BJ (cell line): ENCODE measurements around the gene PKMYT1. TPM values are rescaled to one million over a fixed set of nuclear protein-coding genes. Genes with fewer than 3 reads are reported as not detected.

Experiments used
- CTCF ChIA-PET: fragments of 350-600 bp; formaldehyde crosslinking; extraction: SDS; loops from one replicate; lab custom pipeline; 2021; ENCODE audit warnings: antibody characterized with exemption, inconsistent platforms; lab: Yijun Ruan, JAX
- POLR2A ChIA-PET: fragments of 300-600 bp; sonication (Branson Sonifier 250); formaldehyde crosslinking; extraction: SDS; loops from one replicate; lab custom pipeline; 2021; ENCODE audit warnings: antibody characterized with exemption; lab: Charles Lee
- DNase-seq: peaks from one replicate; pipeline ENCODE4 v3.0.0-alpha.2; 2011; ENCODE audit warnings: low read depth
- H3K27me3 ChIP-seq: 2 replicates; pipeline ENCODE4 v1.6.0; 2011; ENCODE audit warnings: low read length; ENCODE audit not compliant: control insufficient read depth, insufficient read depth
- H3K36me3 ChIP-seq: 2 replicates; pipeline ENCODE4 v1.5.1; 2011; ENCODE audit warnings: low read length; ENCODE audit not compliant: control insufficient read depth, insufficient read depth
- H3K4me3 ChIP-seq: 2 replicates; pipeline ENCODE4 v1.5.1; 2011; ENCODE audit warnings: low read depth, mild to moderate bottlenecking, control low read depth, low read length
- polyA plus RNA-seq: library from polyadenylated mRNA; depleted of rRNA; stranded (reverse); fragments of >200 nt; gene quantifications from 2 replicates; pipeline ENCODE4 v1.2.3, GENCODE V29; 2011
- TF ChIP-seq, protein P1 (sequence below): IDR thresholded peaks from 2 replicates; pipeline ENCODE4 v1.5.1; 2011; ENCODE audit warnings: low read depth, mild to moderate bottlenecking, control low read depth, inconsistent platforms, low read length, moderate library complexity; ENCODE audit not compliant: insufficient read depth

PKMYT1 gene
- polyA plus RNA-seq, 1 experiment = 6.9 TPM

DNA sequence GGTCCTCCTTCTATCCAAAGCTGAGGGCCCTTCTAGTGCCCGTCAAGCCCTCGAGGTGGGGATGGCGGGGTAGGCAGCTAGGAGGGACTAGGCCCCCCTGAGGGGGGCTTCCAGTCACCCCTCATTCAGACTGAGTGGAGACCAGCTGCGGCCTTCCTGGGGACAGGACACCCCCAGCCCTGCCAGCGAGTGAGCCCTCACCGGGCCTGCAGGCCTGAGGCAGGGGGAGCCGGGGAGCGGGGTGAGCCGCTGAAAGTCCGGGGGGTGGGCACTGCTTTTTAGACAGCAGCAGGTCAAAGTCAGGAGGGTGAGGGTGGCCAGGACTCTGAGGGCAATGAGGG is 24.8 kb downstream of the PKMYT1 start:
- peaks cover 8% of the 10 kb centered on the region; the same call in 1 of the 2 replicates for H3K27me3 ChIP-seq
- CTCF ChIA-PET = interaction anchor here (1.0 kb wide), 1 partner anchor 8 kb away, joined by 3 read pairs; the partner anchor contains the start of gene KREMEN2

DNA sequence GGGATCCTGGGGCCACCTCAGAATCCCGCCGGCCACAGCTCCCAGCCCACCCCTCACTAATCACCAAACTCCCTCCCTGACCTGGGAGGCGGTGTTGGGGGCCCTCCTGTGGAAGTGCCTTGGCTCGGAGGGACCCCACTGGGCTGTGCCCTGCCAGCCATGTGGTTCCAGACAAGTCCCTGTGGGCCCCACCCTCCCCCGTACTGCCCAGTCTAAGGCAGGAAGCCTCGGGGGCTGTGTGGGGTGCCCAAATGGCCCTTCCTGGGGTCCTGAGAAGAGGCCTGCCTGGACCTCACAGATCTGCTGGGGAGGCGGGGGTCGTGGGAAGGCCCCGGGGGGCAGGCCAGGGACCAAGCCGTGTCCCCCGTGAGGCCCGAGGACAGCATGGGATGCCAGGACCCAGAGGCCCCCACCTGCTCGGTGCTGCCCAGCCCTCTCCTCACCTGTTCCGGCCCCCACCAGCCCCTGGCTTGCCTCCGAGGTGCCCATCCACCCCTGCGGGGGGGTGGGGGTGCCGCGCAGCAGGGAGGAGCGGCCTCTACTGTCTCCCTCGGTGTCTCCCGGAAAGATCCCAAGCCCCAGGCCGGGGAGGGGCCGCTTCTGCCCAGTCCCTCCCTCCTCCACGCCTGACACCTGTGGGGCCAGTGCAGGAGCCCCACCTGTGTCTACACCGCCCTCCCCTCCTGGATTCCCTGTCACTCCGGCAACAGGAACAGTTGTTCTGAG is 25.4 kb downstream of the PKMYT1 start:
- TF ChIP-seq, protein P1, sequence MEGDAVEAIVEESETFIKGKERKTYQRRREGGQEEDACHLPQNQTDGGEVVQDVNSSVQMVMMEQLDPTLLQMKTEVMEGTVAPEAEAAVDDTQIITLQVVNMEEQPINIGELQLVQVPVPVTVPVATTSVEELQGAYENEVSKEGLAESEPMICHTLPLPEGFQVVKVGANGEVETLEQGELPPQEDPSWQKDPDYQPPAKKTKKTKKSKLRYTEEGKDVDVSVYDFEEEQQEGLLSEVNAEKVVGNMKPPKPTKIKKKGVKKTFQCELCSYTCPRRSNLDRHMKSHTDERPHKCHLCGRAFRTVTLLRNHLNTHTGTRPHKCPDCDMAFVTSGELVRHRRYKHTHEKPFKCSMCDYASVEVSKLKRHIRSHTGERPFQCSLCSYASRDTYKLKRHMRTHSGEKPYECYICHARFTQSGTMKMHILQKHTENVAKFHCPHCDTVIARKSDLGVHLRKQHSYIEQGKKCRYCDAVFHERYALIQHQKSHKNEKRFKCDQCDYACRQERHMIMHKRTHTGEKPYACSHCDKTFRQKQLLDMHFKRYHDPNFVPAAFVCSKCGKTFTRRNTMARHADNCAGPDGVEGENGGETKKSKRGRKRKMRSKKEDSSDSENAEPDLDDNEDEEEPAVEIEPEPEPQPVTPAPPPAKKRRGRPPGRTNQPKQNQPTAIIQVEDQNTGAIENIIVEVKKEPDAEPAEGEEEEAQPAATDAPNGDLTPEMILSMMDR = no peak
- DNase-seq = no peak

More for the DNA sequence above, 24.8 kb downstream of the PKMYT1 start:
- Histone ChIP-seq H3K4me3 (no peak overlapping the region), H3K36me3 (no peaks in the 10 kb centered on the region)
- POLR2A ChIA-PET = no interaction called here
- TF ChIP-seq, protein P1 = no peak
- DNase-seq = no peak

DNA sequence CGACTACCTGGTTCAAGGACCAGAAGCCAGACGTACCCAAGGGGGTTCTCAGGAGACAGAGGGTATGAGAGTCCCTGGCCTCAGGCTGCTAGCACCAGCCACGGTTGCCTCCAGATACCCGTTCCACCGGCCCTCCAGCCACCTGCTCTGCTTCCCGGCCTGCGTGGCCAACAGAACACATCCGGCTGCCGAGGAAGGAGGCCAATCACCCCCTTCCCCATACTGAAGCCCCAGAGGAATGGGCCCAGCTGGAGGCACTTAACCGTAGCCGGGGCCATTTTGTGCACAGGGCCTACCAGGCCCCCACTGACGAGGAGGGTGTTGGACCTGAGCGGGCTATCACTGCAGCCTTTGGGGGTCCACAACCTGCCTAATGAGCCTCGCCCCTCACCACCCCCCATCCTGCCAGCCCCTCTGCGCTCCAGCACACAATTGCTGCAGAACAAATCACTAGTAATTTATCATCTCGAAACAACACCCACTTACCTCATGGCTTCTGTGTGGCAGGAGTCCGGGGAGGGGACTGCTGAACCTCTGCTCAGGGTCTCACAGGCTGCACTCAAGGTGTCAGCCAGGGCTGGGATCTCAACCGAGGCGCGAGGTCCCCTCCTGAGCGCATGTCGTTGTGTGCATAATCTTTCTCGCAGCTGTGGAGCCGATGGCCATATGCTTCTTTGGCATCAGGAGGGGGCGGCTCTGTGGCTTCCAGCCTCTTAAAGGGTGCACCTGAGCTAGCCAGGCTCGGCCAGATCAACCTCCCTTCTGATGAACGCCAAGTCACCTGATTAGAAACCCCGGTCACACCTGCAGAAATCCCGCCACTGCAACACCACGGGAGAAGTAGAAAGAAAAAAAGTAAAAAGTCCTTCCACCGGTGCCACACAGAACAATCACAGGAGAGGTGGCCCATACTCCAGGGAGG is 26.3 kb downstream of the PKMYT1 start:
- Histone ChIP-seq H3K4me3 (no peak overlapping the region), H3K36me3 (peaks cover 2% of the 10 kb centered on the region; the same call in 1 of the 2 replicates), H3K27me3 (0 out of 2 replicates have a peak, but pooled peaks cover 6% of the 10 kb centered on the region)
- CTCF ChIA-PET = interaction anchor here (1.2 kb wide), 1 partner anchor 32 kb away, joined by 3 read pairs; no protein-coding TSS in a partner anchor
- DNase-seq = no peak
- TF ChIP-seq, protein P1 = no peak
- POLR2A ChIA-PET = no interaction called here

More for the DNA sequence above, 25.4 kb downstream of the PKMYT1 start:
- POLR2A ChIA-PET = no interaction called here
- Histone ChIP-seq H3K27me3 (peaks cover 8% of the 10 kb centered on the region; the same call in 1 of the 2 replicates), H3K36me3 (no peaks in the 10 kb centered on the region), H3K4me3 (no peak overlapping the region)
- CTCF ChIA-PET = no interaction called here

DNA sequence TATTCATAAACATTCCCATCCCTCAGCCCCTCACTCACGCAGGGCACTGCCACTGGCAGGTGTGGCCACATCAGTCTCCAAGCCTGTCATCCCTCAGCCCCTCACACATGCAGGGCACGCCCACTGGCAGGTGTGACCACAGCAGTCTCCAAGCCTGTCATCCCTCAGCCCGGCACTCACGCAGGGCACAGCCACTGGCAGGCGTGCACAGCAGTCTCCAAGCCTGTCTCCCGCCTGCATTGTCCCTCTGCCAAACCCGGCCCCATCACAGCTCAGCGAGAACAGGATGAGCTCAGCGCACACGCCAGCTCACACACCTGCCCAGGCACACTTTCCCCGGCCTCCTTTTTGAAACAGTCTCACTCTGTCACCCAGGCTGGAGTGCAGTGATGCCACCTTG is 27.6 kb downstream of the PKMYT1 start:
- CTCF ChIA-PET = interaction anchor here (1.2 to 1.9 kb wide), 2 partner anchors 9 to 30 kb away, joined by 3 to 12 read pairs; no protein-coding TSS in a partner anchor
- no peak for DNase-seq
- TF ChIP-seq, protein P1 = no peak
- H3K36me3 ChIP-seq = peaks cover 5% of the 10 kb centered on the region; the same call in 1 of the 2 replicates
- H3K27me3 ChIP-seq = 0 out of 2 replicates have a peak, but pooled peaks cover 6% of the 10 kb centered on the region
- H3K4me3 ChIP-seq = no peak overlapping the region
- POLR2A ChIA-PET = no interaction called here

DNA sequence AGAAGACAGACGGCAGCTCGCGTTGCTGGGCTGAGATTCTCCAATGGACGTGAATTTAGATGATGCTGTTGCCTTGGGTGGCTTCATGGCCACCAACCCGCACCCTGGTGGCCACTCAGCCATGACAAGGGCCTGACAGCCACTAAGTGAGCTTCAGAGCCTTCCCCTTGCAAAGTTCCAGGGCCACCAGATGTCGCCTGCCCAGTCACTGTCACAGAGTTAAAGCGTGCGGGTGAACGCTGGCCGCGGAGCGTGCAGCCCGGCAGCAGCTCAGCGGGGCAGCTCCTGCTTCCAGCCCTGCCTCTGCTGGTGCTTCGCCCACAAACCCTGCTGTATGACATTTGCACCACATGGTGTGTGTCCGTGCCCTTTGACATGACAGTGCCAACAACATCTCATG is 29.5 kb downstream of the PKMYT1 start:
- TF ChIP-seq, protein P1 = no peak
- POLR2A ChIA-PET = no interaction called here
- CTCF ChIA-PET = no interaction called here

More for the DNA sequence above, 29.5 kb downstream of the PKMYT1 start:
- no peak overlapping the region for H3K4me3 ChIP-seq
- 0 out of 2 replicates have a peak, but pooled peaks cover 3% of the 10 kb centered on the region for H3K27me3 ChIP-seq
- peaks cover 5% of the 10 kb centered on the region; the same call in 1 of the 2 replicates for H3K36me3 ChIP-seq
- no peak for DNase-seq
